HL-60 (cell line): ENCODE results near the gene RBM46.

ENCODE experiments used
- CTCF ChIP-seq: IDR thresholded peaks from one replicate; pipeline ENCODE4 v1.5.1; 2011; ENCODE audit warnings: low read length, control low read depth, inconsistent platforms; ENCODE audit not compliant: insufficient read depth
- POLR2AphosphoS5 ChIP-seq: IDR thresholded peaks from 2 replicates; pipeline ENCODE4 v1.6.1; 2012; ENCODE audit warnings: low read depth

GRCh38 chr4:154877110-154877760 is 96.2 kb downstream of the RBM46 start:
- no peak for TF ChIP-seq CTCF
- TF ChIP-seq POLR2AphosphoS5, result no peak
